ENCODE results near the gene COL4A2. TPM values are rescaled to one million over a fixed set of nuclear protein-coding genes. Genes with fewer than 3 reads are reported as not detected.
A peak's percentile ranks its signal among the peaks of the same experiment; 100 is the strongest.

COL4A2 gene
- total RNA-seq, 4 donors from 2014 or later: 419 to 931 (median 555) TPM

GRCh38 chr13:110333837-110334236 lies 26.8 kb downstream of the COL4A2 start:
- Histone ChIP-seq H3K36me3 (peaks cover 0 to 53% (median 0%) of the 10 kb centered on the region in 4 donors), H3K4me3 (no peak overlapping the region), H3K4me1 (peaks cover 80 to 100% (median 98%) of the 10 kb centered on the region in 4 donors), H3K27ac (replicated peaks in 1 of 4) (peak overlapping the region; percentile 91 to 98 (median 92)), H3K27me3 (no peaks in the 10 kb centered on the region), H3K9me3 (no peaks in the 10 kb centered on the region)
- WGBS: 77% methylated on average over 12 of the region's 12 CpGs
- no peak for DNase-seq (ENCODE audit: extremely low spot score)
- TF ChIP-seq POLR2A (IDR thresholded peaks at IDR 0.05; ENCODE audit: low read depth) (no peak), EP300 (IDR thresholded peaks at IDR 0.05) (no peak), POLR2AphosphoS5 (IDR thresholded peaks at IDR 0.05) (no peak)
- TF ChIP-seq, protein P1, sequence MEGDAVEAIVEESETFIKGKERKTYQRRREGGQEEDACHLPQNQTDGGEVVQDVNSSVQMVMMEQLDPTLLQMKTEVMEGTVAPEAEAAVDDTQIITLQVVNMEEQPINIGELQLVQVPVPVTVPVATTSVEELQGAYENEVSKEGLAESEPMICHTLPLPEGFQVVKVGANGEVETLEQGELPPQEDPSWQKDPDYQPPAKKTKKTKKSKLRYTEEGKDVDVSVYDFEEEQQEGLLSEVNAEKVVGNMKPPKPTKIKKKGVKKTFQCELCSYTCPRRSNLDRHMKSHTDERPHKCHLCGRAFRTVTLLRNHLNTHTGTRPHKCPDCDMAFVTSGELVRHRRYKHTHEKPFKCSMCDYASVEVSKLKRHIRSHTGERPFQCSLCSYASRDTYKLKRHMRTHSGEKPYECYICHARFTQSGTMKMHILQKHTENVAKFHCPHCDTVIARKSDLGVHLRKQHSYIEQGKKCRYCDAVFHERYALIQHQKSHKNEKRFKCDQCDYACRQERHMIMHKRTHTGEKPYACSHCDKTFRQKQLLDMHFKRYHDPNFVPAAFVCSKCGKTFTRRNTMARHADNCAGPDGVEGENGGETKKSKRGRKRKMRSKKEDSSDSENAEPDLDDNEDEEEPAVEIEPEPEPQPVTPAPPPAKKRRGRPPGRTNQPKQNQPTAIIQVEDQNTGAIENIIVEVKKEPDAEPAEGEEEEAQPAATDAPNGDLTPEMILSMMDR (IDR thresholded peaks at IDR 0.05): no peak
- intact Hi-C loops (cut with DNase I): no loop called here

GRCh38 chr13:110334256-110334655 lies 27.2 kb downstream of the COL4A2 start:
- no peaks in the 10 kb centered on the region for H3K9me3 ChIP-seq
- H3K27ac ChIP-seq (replicated peaks in 1 of 4): peak overlapping the region; percentile 91 to 98 (median 92)
- H3K36me3 ChIP-seq: peaks cover 0 to 49% (median 0%) of the 10 kb centered on the region in 4 donors
- intact Hi-C loops (cut with DNase I): no loop called here
- no peak for DNase-seq (ENCODE audit: extremely low spot score)
- WGBS: 65% methylated on average over 8 of the region's 8 CpGs
- peaks cover 82 to 100% (median 98%) of the 10 kb centered on the region in 4 donors for H3K4me1 ChIP-seq
- no peaks in the 10 kb centered on the region for H3K27me3 ChIP-seq
- TF ChIP-seq POLR2A (IDR thresholded peaks at IDR 0.05; ENCODE audit: low read depth): no peak
- TF ChIP-seq POLR2AphosphoS5 (IDR thresholded peaks at IDR 0.05): no peak
- TF ChIP-seq EP300 (IDR thresholded peaks at IDR 0.05): no peak
- TF ChIP-seq, protein P1 (IDR thresholded peaks at IDR 0.05): no peak
- H3K4me3 ChIP-seq: no peak overlapping the region

GRCh38 chr13:110334841-110335490 lies 27.9 kb downstream of the COL4A2 start:
- H3K4me1 ChIP-seq: peaks cover 82 to 100% (median 98%) of the 10 kb centered on the region in 4 donors
- TF ChIP-seq POLR2A (IDR thresholded peaks at IDR 0.05; ENCODE audit: low read depth) (no peak), EP300 (IDR thresholded peaks at IDR 0.05) (no peak), POLR2AphosphoS5 (IDR thresholded peaks at IDR 0.05) (no peak)
- TF ChIP-seq, protein P1 (IDR thresholded peaks at IDR 0.05): no peak
- 74% methylated on average over 11 of the region's 11 CpGs for WGBS
- peak overlapping the region; percentile 91 to 98 (median 92) for H3K27ac ChIP-seq (replicated peaks in 1 of 4)
- H3K36me3 ChIP-seq: peaks cover 0 to 42% (median 0%) of the 10 kb centered on the region in 4 donors
- no peak overlapping the region for H3K4me3 ChIP-seq
- no peaks in the 10 kb centered on the region for H3K9me3 ChIP-seq
- H3K27me3 ChIP-seq: no peaks in the 10 kb centered on the region
- intact Hi-C loops (cut with DNase I): no loop called here
- no peak for DNase-seq (ENCODE audit: extremely low spot score)

DNA sequence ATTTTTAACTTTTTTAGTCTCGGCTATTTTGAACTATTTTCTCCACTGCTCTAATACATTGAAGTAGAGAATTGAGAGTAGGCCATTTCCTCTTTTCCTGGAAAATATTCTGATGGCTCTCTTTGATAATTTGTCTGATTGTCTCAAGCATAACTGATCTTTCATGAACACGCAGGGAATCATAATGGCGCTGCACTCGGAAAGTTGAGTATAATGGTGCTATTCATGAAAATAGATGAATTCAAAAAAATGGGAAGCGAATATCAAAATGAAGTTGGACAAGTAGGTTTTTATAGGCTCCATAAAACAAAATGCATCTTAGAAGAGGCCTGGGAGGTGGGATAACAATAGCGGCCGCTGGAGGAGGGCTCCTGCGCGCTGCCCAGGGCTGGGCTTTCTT lies 29.0 kb downstream of the COL4A2 start:
- peak overlapping the region; percentile 91 to 98 (median 92) for H3K27ac ChIP-seq (replicated peaks in 1 of 4)

More for the DNA sequence above, 29.0 kb downstream of the COL4A2 start:
- TF ChIP-seq, protein P1 (IDR thresholded peaks at IDR 0.05): no peak
- DNase-seq (ENCODE audit: extremely low spot score): no peak
- peaks cover 0 to 32% (median 0%) of the 10 kb centered on the region in 4 donors for H3K36me3 ChIP-seq
- peaks cover 82 to 100% (median 99%) of the 10 kb centered on the region in 4 donors for H3K4me1 ChIP-seq
- H3K27me3 ChIP-seq: no peaks in the 10 kb centered on the region
- WGBS: 91% methylated on average over 9 of the region's 9 CpGs
- H3K4me3 ChIP-seq: no peak overlapping the region
- intact Hi-C loops (cut with DNase I): no loop called here
- no peaks in the 10 kb centered on the region for H3K9me3 ChIP-seq

Data from esophagus muscularis mucosa (tissue), 4 donors.